Stimulated activated CD4-positive, alpha-beta T cell treated with anti-CD3 and anti-CD28 coated beads, Interleukin-1b, Interleukin-23, amount 100 ng/mL, for 48 hours (primary cell): ENCODE results near the gene PPP2R2D.

Experiments
- DNase-seq: peaks from one replicate; pipeline ENCODE4 v3.0.0-alpha.2; 2020

PPP2R2D gene

DNA sequence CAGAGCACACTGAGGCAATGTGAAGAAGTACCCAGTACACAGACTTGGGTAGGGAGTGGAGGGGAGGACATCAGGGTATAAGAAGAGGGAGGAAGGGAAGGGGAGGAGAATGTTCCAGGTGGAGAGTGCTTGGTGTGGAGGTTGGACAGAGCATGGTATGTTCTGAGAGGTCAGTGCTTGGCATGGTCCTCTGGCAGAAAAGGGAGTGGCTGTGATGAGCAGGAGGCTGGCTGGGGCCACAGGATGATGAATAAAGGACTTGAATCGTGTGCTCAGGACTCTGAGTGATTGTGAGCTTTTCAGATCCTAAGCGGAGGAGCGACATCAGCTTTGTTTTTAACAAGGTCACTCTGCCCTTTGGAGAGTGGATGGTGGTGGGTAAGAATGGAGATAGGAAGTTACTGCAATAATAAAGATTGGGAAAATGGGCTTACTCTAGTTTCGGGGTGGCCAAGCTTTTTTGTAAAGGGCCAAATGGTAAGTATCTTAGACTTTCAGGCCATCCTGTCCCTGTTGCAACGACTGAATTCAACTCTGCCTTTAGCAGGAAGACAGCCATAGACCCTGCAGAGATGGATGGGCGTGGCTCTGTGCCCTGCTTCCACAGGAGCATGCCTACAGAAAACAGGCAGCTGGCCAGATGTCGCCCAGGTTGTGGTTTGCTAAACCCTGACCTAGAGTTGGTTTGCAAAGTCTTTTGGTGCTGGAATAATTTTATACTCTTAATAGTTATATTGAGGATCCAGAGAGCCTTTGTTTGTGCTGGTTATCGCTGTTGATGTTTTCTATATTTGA is 8.4 kb downstream of the PPP2R2D start:
- no peak for DNase-seq

DNA sequence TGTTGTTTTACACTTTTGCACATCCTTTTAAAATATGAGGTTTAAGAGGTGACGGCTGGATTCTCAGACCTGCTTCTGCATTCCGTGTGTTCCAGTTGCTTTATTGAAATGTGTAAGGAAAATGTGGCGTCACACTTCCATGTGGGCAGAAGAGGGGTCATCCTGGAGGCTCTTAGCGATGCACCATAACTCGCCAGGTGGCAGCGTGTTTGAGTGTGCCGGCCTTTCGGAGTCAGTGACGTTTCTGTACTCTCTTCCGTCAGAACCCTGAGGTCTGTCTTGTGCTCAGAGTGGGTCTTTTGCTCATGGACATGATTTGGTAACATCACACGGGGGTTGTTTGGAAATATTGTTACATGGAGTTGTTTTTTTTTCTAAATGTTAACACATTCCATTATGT is 9.1 kb downstream of the PPP2R2D start:
- DNase-seq, result no peak

DNA sequence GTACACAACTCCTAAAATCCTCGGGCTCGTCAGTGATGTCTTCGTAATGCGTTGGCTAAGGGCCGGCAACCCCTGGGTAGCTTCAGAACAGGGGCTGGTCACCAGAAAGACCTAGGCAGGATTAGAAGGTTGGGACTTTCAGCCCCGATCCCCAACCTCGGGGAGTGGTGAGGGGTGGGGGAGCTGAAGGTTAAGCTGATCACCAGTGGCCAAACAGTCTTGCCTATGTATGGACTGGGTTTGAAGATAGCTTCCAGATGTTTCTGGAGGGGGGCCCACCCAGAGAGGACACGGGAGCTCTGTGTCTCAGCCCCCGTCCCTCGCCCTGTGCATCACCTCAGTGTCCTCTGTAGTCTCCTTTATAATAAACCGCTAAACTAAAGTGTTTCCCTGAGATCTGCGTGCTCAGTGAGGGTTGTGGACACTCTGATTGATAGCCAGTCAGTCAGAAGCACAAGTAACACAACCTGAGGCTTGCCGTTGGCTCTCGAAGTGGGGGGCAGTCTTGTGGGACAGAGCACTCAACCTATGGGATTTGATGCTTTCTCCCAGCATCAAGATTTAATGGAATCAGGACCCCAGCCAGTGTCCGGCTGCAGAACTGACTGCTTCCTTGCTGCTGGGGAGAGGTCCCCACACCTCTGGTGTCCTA is 10.0 kb downstream of the PPP2R2D start:
- DNase-seq, result no peak

DNA sequence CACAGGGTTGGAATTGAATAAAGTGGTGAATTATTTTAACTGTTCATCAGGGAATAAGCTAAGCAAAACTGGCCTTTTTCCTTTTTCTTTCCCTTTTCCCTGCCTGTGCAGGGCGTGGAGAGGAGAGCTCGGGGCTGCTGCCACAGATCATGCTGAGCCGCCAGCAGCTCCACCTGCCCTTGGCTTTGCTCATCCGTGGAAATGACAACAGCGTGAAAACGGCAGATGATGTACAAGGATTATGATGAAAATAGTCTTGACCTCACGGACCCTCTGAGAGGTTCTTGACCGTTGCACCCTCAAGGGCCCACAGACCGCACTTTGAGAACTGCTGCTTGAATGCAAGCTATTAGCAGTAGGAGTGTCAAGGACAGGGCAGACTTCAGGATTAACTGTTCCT is 10.6 kb downstream of the PPP2R2D start:
- no peak for DNase-seq

DNA sequence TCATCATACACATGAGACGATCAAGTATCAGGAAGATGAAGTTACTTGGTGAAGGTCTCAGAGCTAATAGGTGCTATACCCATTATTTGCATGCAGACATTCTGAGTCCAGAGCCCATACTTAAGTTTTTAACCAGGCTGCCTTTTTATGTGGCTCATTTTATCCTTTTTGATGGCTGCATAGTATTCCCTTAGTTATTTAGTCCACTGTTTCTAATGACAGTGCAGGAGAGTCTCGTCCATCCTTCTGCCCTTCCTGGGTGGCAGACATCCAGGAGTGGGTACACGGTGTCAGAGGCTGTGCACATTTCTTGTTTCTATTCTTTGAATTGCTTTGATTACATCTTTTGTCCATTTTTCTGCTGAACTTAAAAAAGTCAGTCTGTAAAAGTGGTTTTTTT is 11.8 kb downstream of the PPP2R2D start:
- DNase-seq, result no peak

DNA sequence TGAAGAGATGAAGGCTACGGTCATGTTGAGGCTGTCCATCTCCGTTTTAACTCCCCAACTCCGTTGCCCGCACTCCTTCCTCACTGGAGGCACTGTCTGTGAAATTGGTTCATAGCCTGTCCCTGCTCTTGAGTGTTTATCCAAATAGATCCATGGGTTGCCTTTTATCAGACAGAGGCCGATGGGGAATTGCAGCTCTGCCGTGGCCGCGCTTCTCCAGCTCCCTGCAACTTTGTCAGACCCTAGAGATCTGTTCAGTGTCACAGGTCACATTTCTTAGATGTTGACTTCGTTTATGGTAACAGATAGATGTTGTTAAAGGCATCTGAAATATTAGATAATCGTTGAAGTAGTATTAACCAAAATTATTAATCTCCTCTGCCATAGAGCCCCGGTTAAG is 14.7 kb downstream of the PPP2R2D start:
- DNase-seq, result no peak

DNA sequence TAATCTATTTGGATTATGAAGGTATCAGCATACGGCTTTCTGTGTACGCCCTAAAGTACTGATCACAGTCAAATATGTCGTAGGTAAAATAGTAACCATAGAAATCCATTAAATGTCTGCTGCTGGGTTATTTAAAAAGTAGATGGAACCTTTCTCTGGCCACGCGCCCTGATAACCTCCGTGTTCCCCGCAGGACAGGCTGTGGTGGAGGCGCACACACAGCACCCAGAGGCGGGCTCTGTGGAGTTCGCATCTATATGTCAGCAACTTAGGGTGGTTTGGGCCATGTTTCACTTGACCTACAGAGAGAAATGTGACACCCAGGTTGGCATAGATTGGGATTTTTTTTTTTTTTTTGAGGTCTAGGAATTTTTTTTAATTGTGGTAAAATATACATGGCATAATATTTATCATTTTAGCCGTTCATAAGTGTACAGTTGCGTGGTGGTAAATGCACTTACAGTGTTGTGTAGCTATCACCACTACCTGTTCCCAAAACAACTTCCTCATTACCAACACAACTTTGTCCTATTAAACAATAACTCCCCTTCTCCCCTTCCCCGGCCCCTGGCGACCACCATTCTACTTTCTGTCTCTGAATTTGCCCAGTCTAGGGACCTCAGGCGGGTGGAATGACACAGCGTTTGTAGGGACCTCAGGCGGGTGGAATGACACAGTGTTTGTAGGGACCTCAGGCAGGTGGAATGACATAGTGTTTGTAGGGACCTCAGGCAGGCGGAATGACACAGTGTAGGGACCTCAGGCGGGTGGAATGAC is 15.4 kb downstream of the PPP2R2D start:
- no peak for DNase-seq

DNA sequence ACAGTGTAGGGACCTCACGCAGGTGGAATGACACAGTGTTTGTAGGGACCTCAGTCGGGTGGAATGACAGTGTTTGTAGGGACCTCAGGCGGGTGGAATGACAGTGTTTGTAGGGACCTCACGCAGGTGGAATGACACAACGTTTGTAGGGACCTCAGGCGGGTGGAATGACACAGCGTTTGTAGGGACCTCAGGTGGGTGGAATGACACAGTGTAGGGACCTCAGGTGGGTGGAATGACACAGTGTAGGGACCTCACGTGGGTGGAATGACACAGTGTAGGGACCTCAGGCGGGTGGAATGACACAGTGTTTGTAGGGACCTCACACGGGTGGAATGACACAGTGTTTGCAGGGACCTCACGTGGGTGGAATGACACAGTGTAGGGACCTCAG is 16.0 kb downstream of the PPP2R2D start:
- peak; percentile 62 for DNase-seq

DNA sequence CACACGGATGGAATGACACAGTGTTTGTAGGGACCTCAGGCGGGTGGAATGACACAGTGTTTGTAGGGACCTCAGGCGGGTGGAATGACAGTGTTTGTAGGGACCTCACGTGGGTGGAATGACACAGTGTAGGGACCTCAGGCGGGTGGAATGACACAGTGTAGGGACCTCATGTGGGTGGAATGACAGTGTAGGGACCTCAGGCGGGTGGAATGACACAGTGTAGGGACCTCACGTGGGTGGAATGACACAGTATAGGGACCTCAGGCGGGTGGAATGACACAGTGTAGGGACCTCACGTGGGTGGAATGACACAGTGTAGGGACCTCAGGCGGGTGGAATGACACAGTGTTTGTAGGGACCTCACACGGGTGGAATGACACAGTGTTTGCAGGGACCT is 16.7 kb downstream of the PPP2R2D start:
- peak; percentile 72 for DNase-seq

DNA sequence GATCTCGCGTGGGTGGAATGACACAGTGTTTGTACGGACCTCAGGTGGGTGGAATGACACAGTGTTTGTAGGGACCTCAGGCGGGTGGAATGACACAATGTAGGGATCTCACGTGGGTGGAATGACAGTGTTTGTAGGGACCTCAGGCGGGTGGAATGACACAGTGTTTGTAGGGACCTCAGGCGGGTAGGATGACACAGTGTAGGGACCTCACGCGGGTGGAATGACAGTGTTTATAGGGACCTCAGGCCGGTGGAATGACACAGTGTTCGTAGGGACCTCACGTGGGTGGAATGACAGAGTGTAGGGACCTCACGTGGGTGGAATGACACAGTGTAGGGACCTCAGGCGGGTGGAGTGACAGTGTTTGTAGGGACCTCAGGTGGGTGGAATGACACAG is 18.7 kb downstream of the PPP2R2D start:
- peak; percentile 54 for DNase-seq

DNA sequence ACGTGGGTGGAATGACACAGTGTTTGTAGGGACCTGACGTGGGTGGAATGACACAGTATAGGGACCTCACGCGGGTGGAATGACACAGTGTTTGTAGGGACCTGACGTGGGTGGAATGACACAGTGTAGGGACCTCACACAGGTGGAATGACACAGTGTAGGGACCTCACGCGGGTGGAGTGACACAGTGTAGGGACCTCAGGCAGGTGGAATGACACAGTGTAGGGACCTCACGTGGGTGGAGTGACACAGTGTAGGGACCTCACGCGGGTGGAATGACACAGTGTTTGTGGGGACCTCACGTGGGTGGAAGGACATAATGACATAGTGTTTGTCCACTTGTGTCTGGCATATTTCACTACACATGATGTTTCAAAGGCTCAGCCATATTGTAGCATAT is 19.3 kb downstream of the PPP2R2D start:
- DNase-seq, result peak; percentile 64

DNA sequence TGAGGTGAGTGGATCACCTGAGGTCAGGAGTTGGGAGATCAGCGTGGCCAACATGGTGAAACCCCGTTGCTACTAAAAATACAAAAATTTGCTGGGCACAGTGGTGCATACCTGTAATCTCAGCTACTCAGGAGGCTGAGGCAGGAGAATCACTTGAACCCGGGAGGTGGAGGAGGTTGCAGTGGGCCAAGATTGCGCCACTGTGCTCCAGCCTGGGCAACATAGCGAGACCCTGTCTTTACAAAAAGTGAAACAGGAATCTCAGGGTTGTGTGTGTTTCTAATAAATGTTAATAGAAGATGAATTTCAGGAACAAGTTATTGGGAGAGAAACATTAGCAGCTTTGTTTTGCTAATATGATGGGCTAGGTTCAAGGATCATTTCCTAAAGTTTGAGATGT is 19.9 kb downstream of the PPP2R2D start:
- no peak for DNase-seq

DNA sequence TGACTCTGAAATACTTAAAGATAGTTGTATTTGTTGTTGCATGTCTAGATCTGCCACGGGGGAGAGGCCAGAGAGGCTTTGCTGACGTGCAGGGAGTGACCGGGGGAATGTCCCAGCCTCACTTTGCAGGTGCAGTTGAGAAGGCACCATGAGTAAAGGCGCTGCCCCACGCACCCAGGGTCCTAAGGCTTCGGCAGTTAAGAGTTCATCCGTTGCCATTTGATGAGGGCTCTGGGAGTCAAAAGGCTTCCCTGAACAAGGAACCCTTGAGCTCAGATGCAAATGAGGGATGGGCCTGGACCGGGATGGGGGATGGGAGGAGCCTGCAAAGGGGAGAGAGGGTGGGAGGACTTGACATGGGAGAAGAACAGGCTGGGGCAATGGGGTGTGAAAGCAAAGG is 20.4 kb downstream of the PPP2R2D start:
- no peak for DNase-seq

DNA sequence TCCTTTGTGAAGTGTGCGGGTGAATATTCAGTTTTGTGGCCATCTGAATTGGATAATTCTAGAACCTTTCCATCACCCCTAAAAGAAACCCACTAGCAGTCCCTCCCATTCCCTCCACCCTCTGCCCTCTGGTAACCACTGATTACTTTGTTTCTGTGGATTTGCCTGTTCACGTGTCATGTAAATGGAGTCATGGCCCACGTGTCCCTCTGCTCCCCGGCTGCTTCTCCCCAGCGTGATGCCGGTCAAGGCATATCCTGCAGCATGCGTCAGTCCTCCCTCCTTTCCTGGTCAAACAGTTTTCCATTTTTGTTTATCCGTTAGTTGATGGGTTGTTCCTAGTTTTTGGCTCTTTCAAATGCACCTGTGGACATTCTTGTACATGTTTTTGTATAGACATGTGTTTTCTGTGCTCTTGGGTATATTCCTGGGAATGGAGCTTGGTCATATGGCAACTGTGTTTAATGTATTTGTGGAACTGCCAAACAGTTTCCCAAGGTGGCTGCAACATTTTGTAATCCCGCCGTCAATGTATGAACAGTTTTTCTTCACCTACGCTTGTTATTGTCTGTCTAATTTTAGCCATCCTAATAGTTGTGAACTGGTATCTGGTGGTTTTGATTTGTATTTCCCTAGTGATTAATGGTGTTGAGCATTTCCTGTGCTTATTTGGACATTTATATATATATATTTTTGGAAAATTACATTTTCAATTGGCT is 22.4 kb downstream of the PPP2R2D start:
- DNase-seq, result no peak

DNA sequence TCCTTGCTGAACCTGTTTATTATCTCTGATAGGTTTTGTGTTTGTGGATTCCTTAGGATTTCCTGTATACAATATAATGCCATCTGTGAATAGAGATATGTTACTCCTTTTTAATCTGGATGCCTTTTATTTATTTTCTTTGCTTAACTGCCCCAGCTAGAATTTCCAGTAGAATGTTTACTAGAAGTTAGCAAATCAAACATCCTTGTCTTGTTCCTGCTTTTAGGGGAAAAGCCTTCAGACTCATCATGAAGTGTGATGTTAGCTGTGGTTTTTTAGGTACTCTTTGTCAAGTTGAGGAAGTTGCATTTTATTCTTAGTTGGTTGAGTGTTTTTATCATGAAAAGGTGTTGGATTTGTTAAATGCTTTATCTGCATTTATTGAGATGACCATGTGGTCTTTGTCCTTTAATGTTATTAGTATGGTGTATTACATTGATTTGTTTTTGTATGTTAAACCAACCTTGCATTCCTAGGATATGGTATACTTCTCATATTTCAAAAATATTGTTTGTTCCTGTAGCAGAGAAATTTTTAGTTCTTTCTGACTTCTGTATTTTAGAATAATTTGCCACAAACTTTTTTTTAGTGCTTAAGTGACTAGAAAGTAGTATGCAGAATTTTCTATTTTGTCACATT is 24.3 kb downstream of the PPP2R2D start:
- DNase-seq, result no peak

DNA sequence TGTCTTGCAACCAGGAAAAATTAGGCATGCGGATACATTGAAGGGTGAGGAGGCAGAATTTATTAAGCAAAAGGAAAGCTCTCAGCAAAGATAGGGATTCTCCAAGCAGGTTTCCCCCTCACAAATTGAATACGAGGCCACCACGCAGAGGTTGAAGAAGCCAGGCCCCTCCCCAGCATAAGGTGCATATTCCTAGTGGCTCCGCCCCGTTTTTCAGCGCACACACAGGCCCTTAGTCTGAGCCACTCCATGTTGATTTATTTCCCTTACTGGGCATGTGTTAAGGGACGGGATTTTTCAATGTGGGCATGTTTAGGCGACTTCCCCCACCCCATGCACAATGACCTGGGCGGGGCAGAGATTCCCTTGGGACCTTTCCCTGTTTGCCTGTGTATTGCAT is 24.9 kb downstream of the PPP2R2D start:
- no peak for DNase-seq

DNA sequence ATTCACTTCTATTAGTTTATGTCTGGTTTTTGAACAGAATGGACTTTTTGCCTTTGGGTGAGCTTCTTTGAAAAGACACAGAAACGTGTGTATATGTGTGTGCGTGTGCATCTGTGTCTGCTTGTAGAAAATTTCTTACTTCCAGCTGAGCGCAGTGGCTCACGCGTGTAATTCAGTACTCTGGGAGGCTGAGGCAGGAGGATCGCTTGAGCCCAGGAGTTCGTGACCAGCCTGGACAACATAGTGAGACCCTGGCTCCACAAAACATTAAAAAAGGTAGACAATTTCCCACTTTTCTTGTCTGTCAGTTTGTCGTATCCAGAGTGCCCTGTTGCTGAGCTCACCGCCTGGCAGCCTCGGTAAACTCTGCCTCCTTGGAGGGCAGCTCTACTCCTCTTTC is 25.4 kb downstream of the PPP2R2D start:
- no peak for DNase-seq

DNA sequence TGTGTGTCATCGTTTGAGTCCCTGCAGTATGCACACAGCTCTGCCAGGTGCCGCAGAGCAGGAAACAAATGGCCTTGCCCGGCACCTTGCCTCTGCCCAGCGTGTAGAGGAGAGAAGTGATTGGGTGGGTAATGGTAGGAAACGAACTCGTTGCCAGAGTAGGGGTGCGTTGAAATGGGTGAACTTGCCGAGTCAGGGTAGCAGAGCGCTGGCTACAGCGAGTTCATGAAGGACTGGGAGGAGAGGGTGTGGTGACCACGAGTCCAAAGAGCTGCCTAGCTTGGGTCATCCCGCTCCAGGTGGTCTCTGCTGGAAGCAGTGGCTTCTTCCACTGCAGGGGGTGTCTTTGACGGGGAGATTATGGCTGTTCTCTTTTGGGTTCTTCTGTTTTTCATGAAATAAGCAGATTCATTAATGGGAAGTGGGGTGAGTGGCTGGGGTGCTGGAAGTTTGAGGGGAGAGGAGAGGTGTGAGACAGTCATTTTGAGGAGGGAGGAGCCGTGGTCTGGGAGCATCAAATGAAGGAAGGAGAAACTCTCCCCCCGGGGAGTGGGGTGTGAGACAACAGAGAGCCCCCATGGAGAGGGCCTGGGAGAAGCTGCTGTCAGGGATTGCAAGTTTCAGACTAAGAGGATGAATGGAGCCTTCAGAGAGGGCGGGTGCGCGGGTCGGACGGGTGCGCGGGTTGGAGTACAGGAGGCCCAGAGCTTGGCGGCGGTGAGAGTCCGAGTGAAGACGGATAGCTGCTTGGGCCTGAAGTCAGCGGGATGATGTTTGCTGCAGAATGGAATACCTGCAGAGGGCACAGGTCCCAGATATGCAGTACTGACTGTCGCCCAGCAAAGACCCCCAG is 26.2 kb downstream of the PPP2R2D start:
- no peak for DNase-seq

DNA sequence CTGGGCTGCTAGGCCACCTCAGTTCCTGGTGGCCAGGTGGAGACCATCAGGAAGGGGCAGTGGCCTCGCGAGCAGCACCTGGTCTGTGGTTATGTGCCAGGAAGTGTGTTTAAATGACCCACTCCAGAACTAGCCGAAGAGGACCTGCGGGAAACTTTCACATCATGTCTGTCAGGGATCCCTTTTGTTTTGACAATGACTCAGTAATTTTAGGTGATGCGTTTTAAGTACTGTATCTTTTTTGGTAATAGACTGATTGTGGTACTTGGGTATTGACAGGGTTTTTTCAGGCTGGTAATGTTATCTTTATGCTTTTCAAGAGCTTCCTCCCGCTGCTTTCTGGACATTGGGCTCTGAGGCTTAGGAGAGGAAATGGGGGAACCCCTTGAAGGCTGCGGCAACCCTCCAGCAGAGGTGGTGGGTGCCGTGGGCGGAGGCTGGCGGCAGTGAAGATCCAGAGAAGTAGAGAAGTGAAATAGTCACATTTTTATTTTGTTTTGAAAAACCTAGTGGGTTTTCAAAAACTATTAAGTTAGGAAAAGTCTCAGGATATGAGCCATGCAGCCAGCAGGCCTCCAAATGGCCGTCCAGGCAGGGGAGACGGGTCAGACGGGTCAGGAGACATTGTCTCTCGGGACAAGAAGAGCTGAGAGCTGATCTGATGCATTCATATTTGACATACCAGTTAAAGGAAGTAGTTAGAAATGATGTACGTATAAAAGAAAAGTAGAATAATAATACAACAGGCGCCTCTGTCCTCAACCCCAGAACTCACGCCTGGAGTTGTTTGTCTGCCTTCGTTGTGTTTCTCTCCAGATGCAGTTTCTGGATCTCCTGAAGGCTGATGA is 27.7 kb downstream of the PPP2R2D start:
- peak; percentile 60 for DNase-seq

DNA sequence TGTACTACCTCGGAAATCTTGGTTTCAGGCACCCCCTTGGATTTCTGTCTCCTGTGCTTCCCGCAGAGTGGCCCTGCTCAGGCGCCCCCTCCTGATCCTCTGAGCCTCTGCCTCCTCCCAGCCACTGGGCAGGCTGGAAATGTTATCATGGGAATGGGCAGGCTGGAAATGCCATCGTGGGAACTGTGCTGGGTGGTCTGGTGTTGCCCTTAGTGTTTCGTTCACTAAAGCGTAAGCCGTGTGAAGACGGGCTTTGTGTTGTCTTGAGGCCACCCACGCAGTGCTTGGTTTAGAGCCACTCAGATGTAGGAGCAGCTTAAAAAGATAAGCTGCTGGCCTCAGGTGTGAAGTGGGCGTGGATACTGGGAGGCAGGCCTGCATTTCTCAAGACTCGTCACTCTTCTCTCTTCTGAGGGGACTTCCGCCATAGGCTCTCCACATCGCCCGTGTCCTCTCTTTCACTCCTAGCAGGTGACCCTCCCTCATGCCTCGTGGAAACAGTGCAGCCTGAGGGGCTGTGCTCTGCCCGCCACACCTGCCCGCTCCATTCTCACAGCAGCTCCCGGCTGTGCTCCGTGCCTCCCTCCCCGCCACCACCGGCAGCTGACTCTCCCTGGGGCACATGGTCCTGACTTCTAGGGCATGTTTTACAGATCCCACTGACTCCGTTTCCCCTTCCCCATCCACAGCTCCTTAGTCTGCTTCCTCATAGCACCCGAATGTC is 28.5 kb downstream of the PPP2R2D start:
- DNase-seq, result no peak
